ENCODE measurements around the gene PEX10. TPM values are rescaled to one million over a fixed set of nuclear protein-coding genes. Genes with fewer than 3 reads are reported as not detected.

Gene PEX10
- total RNA-seq, 1 experiment from 2014 or later = 96.0 TPM

DNA sequence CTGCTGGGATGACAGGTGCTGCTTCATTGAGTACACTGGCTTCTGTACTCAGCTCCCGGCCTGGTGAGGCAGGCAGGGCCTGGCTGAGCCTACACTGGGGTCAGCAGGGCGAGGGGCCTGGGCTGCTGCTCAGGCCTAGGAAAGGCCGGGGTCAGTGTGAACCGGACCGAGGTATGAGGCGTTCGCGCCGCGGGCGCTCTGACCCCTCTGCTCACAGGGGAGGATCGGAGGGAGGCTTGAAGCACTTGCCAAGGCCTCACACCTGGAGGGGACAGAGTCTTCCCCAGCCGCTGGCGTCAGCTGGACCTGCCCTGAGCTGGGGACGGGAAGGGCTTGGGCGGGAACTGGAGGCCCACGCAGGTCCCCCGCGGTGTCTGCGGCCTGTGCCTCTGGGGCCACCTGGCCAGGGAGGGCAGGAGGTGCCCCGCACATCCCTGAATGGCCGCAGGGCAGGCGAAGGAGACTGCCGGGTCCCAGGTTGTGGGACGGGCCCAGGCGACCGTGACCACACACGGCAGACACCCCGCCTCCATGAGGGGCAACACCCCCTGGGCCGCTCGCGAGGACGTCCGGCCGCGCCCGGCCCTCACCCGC lies 466 bp downstream of the PEX10 start:
- in situ Hi-C loops (cut with HindIII; ENCODE audit: low sequenced_read_pairs) = loop anchor here (25.0 kb wide), 1 partner anchor 100 kb away; no protein-coding TSS in a partner anchor

DNA sequence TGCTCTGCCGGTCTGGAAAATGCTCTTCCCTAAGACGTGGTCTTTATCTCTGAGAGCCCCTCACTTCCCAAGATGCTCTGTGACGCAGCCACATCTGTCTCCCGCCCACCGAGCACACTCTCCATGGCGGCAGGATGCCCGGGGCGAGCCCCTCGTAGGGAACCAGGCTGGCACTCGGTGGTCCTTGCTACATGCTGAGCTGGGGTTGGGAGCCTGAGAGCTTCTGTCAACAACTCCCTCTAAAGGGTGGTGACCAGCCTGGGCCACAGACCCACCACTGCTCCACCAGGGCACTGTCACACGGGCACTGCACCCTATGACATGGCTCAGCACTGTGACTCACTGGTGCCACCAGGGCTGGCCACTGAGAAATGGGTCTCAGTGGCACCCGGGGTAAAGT lies 2.6 kb downstream of the PEX10 start:
- in situ Hi-C loops (cut with HindIII; ENCODE audit: low sequenced_read_pairs) = loop anchor here (25.0 kb wide), 1 partner anchor 103 kb away; no protein-coding TSS in a partner anchor
- no peak for DNase-seq (ENCODE audit: low spot score)

More for the DNA sequence above, 466 bp downstream of the PEX10 start:
- no peak for DNase-seq (ENCODE audit: low spot score)

DNA sequence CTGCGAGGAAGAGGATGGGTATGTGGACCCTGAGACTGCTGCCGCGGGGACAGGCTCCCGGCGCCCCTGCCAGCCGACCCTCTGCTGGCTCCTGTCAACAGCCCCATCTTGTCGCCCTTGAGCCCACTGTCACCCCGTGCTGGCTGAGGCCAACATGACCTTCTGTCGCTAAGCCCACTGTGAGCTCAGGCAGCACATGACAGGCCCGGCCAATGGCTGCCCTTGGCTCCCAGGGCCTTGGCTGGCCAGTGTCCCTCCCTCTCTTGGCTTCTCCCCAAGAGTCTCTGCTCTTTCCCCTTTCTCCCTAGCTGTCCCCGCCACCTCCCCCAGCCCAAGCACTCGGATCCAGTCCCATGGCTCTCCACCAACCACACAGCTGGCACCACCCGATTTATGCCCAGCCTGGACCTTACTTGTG lies 3.5 kb downstream of the PEX10 start:
- no peak for DNase-seq (ENCODE audit: low spot score)
- in situ Hi-C loops (cut with HindIII; ENCODE audit: low sequenced_read_pairs) = loop anchor here (25.0 kb wide), 1 partner anchor 103 kb away; no protein-coding TSS in a partner anchor

DNA sequence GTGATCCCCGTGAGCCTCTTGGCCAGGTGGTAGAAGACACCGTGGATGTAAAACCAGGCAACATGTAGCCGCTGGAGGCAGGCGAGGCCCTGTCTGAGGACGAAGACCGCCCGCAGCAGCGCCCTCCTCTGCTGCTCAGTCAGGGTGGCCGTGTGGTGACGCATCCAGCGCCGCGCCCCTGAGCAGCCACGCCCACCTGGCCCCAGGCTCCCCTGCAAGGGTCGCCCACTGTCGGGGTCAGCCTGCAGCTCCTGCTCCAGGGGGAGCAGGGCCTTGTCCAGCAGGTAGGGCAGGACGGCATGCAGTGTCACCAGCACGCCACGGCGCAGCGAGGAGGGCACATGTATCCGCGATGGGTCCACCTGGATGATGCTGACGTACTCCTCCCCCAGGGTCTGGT lies 3.9 kb downstream of the PEX10 start:
- in situ Hi-C loops (cut with HindIII; ENCODE audit: low sequenced_read_pairs) = loop anchor here (25.0 kb wide), 1 partner anchor 104 kb away; no protein-coding TSS in a partner anchor
- no peak for DNase-seq (ENCODE audit: low spot score)

DNA sequence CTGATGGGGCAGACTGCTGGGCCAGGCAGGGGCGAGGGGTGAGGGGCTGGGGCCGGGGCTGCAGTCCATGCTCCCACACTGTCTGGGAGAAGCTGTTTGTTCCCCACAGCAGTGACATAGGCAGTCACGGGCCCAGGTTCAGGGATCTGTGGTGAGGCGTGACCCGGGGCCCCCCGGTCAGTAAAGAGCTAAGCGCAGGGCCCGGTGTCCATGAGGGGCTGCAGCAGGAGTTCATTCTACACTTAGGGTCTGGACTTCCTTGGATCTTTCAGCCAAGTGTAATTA lies 4.4 kb downstream of the PEX10 start:
- in situ Hi-C loops (cut with HindIII; ENCODE audit: low sequenced_read_pairs) = loop anchor here (25.0 kb wide), 1 partner anchor 104 kb away; no protein-coding TSS in a partner anchor
- no peak for DNase-seq (ENCODE audit: low spot score)

DNA sequence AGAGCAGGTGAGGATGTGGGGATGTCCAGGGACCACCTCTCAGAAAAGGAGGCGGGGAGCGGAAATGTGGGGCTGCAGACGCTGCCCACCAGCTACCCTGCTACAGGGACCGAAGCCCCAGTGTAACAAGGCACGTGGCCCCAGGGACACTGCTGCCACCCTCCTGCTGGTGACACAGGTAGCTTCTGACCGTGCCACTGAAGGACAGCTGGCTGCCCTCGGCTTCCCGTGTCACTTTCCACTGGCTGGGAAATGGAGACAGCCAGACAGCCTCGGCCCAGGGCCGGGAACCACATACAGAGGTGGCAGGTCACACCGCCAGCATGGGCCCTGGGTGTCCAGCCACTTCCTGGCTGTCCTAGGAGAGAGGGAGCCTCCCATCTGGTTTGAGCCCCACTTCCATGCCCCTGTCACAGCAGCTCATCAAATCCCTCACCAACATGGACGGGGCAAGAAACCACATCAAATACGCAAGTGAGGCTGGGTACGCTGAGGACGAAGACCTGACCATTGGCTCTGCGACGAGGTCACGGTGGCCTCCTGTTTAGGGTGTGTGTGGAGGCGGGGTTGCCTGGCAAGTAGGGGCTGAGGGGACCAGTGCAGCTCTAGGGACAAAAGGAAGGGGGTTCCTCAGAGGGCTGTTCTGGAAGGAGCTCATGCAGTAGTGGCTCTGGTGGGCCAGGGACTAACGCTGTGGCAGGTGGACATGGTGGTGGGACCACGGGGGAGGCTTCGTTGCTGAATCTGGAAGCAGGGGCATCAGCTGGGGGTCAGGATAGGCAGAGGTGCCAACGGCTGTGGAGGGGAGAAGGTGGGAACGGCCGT lies 5.0 kb downstream of the PEX10 start:
- DNase-seq (ENCODE audit: low spot score) = no peak
- in situ Hi-C loops (cut with HindIII; ENCODE audit: low sequenced_read_pairs) = loop anchor here (25.0 kb wide), 1 partner anchor 105 kb away; no protein-coding TSS in a partner anchor

DNA sequence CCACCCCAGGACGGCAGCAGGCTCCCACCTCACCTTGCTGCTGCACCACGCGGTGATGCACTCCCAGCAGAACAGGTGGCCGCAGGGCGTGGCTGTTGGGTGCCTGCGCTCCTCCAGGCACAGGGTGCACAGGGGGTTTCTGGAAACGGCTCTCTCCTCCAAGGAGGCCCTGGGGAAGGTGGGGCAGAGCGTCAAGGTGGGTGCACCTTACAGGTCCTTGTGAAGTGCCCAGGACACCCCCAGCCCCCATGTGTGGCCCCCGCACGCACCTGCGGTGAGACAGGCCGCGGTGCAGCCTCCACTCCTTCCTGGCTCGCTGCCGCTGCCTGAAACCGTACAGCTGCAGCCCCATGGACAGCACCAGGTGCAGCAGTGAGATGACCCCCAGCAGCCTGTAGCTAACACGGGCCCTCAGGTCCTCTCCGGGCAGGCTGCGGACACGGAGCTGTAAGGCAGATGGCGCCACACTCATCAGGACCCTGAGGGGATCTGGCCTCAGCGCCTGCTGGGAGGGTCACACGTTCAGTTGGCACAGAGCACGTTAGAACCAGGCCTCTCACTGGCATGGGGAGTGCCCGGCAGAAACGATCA lies 5.8 kb downstream of the PEX10 start:
- no peak for DNase-seq (ENCODE audit: low spot score)
- in situ Hi-C loops (cut with HindIII; ENCODE audit: low sequenced_read_pairs) = loop anchor here (25.0 kb wide), 1 partner anchor 106 kb away; no protein-coding TSS in a partner anchor

DNA sequence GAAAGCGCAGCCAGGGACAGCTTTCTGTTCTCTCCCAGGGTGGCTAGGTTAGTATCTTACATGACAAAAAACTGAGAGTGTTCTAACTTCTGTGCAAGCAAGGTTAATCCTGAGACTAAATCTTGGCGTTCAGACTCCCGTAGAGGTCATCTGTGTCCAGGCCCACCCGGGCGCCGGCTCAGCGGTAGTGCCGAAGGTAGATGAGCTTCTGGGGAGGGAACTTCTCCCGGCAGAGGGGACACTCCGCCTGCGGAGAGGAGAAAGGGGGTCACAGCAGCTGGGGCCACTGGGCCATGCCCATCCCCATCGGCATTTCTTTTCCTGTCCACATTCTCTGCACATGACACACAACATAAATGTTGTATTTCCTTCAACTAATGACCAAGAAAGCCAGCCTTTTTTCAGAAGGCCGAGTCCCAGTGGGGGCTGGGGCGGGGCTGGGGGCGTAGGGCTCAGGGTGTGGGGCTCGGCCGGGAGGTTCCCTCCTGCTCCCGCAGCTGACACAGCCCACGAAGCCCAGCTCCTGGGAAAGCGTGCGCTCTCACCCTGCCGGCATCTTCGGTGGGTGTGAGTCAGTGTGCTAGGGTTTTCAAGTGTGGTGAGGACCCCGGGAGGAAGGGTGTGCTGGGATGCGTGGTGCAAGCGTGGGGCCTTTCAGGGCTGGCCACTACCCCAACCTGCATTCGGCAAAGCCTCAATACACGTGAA lies 6.6 kb downstream of the PEX10 start:
- no peak for DNase-seq (ENCODE audit: low spot score)
- in situ Hi-C loops (cut with HindIII; ENCODE audit: low sequenced_read_pairs) = loop anchor here (25.0 kb wide), 1 partner anchor 107 kb away; no protein-coding TSS in a partner anchor

DNA sequence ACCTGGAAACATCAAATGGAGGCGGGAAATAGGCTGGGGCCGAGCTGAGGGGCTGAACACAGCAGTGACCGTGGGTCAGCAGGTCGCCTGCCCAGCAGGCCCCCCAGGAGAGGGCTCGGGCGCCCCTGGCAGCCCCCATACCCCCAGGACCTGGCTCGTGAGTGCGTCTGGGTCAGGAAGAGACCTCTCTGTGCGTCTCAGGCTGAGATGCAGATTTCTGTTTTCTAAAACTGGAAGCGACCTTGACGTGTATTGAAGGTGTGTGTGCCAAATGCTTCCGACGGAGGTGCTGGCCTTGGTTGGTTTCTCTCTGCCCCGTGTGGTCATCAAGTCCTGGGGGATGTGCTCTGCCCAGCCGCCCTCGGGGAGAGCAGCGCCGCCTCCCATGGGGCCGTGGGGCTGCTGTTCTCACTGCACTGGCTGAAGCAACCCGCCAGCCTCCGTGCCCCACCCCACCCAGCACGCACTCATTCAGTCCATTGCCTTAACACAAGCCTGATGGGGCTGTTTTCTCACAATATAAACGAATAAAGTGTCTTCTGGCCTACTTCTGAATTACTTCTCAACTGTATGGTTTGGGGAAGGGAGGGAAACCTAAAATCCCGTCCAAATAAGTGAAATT lies 7.4 kb downstream of the PEX10 start:
- DNase-seq (ENCODE audit: low spot score) = no peak
- in situ Hi-C loops (cut with HindIII; ENCODE audit: low sequenced_read_pairs) = loop anchor here (25.0 kb wide), 1 partner anchor 107 kb away; no protein-coding TSS in a partner anchor

DNA sequence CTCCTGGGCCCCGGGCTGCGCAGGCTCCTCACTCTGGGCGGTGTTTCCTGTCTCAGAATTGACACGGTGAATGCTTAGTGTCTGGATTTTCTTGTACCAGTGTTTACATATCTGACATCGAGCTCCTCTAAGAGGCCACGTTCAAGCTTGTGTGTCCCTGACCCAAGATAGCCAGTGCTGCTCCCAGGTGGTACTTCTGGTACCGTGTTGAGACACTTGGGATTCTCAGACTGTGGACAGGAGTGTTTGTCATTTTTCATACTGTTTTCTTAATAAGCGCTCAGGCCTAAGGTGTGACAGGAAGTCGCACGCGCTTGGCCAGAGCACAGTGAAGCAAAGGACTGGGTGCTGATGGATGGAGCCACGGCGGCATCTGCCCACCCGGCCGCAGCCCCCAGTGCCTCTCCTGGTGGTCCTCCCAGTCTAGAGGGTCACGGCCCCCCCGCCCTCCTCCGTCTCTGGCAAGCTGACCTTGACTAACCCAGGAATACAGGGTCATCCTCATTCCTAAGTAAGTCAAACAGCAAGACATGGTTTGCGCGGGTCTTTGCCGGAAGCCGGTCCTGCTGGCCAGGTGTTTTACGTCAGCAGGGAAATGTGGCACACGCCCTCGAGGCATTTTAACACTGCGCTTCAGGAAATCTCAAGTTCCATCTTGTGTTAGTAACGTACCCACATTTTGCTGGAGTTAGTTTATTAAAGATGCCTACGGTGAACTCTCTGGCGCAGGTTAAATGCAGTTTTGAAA lies 8.0 kb downstream of the PEX10 start:
- in situ Hi-C loops (cut with HindIII; ENCODE audit: low sequenced_read_pairs) = loop anchor here (25.0 kb wide), 1 partner anchor 108 kb away; no protein-coding TSS in a partner anchor
- DNase-seq (ENCODE audit: low spot score) = no peak

DNA sequence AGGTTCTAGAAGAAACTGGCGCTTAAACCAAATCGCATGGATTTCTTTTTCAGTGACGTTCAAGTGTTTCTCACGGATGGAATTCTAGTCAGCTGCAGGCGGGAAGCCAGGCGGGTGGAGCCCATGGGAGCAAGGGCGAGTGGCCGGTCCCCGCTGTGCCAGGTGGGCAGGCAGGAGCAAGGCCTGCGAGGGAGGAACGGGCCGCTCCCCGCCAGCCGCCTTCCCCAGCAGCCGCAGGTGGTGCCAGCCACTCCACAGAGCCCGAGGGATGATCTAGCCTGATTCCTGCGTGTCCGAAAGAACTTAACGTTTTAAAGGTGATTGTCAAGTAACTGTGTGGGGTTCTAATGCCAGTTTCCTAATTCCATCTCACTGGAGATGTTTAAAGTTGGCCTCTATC lies 9.1 kb downstream of the PEX10 start:
- no peak for DNase-seq (ENCODE audit: low spot score)
- in situ Hi-C loops (cut with HindIII; ENCODE audit: low sequenced_read_pairs) = loop anchor here (25.0 kb wide), 1 partner anchor 109 kb away; no protein-coding TSS in a partner anchor

DNA sequence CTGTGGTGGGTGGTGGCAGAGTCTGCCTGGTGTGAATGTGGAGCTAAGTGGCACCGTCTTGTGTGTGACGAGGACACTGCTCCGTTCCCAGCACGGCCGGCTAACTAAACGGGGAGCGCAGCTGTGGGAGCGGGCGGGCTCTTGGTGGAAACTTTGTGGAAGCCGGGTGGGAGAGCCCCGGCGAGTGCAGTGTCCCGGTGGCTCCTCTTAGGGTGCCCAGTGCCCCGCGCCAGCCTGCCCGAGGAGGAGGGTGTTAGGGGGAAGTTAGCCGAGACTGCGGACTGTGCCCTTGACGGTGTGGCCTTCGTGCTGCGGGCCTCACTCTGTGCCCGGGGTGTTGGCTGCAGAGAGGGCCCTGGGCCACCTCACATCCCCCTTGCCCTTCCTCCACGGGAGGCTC lies 9.9 kb downstream of the PEX10 start:
- in situ Hi-C loops (cut with HindIII; ENCODE audit: low sequenced_read_pairs) = loop anchor here (25.0 kb wide), 1 partner anchor 110 kb away; no protein-coding TSS in a partner anchor
- no peak for DNase-seq (ENCODE audit: low spot score)

DNA sequence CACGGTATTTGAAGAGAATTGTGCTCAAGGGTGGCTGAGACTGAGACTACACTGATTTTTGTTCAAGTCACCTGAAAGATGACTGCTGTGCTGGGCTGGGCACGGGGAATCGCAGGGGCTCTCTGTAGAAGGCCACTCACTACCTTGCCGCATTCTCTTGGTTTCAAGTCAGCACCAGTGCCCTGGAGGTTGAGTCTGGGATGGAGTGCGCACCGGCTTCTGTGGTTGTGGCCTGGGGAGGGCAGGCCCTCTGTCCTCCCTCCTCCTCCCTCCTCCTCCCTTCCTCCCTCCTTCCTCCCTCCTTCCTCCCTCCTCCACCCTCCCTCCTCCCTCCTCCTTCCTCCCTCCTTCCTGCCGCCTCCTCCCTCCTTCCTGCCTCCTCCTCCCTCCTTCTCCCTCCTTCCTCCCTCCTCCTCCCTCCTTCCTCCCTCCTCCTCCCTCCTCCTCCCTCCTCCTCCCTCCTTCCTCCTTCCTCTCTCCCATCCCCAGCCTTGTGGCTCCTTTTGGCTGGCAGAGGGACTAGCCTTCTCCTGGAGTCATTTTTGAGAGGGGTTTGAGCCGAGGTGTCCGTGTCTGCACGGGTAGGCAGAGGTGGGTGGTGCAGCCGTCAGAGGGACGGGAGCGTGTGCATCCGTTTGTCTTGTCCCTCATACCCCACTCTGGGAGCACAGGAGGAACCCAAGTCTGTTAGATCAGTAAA lies 11.3 kb downstream of the PEX10 start:
- in situ Hi-C loops (cut with HindIII; ENCODE audit: low sequenced_read_pairs) = loop anchor here (25.0 kb wide), 1 partner anchor 111 kb away; no protein-coding TSS in a partner anchor
- DNase-seq (ENCODE audit: low spot score) = no peak

DNA sequence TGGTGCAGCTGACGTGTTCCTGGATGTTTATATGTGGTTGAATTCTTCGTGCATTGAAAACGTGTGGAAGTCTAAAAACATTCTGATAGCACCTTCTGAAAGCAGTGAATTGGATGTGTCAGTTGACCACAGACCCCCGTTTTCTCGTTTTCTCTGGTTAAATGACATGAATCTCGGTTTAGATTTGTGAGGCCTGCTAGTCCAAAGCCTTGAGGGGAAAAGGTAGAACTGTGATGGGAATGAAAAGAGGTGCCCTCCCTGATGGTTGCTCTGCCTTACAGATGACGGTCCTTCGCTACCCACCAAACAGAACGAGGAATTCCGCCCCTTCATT lies 11.8 kb downstream of the PEX10 start:
- in situ Hi-C loops (cut with HindIII; ENCODE audit: low sequenced_read_pairs) = loop anchor here (25.0 kb wide), 1 partner anchor 112 kb away; no protein-coding TSS in a partner anchor

DNA sequence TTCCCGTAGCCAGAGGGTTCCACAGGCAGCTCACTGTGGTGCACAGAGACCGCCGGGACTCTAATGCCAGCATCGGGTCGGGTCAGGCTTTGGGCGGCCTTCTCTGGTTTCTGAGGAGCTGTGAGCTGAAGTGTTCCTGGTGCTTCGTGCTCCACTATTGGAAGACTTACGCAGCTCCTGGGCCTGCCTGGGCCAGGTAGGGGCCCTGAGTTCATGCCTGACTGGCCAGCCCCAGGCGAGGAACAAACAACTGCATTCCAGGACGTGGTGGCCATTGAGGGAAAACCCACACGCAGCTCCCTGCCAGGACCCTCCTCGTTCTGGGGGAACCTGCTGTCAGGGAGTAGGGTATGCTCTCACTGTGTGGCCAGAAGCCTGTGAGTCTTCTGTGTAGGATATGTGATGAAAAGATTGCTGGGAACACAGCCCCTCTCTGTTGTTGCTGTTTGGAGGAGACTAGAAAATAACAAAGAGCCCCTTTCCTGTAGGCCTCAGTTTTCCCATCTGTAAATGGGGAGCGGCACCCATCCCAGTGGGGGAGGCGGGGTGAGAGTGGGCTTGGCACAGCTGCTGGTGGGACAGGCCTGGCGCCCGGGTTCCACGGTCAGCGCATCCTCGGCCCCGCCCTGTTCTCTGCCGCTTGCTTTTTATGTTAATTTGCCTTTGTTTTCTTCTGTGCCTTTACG lies 12.3 kb downstream of the PEX10 start:
- in situ Hi-C loops (cut with HindIII; ENCODE audit: low sequenced_read_pairs) = loop anchor here (25.0 kb wide), 1 partner anchor 112 kb away; no protein-coding TSS in a partner anchor
- DNase-seq (ENCODE audit: low spot score) = no peak

More for the DNA sequence above, 11.8 kb downstream of the PEX10 start:
- no peak for DNase-seq (ENCODE audit: low spot score)

DNA sequence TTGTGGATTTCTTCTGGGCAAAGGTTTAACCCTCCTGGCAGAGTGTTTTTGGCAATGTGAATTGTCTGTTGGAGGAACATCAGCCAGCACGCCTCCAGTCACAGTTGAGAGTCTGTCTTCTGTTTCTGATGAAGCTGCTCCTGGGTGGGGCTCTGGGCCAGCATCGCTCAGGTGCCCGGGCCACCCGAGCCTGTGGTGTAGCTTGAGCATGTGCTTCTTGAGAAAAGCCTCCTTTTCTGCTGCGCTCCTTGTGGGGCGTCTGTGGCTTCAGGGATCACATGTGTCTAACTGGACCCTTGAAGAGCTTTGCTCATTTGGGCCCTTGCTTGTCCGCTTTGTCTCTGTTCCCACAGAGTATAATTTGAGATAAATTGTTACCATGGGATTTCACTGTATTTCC lies 13.5 kb downstream of the PEX10 start:
- in situ Hi-C loops (cut with HindIII; ENCODE audit: low sequenced_read_pairs) = no loop called here
- DNase-seq (ENCODE audit: low spot score) = no peak
